ENCODE results near the gene NTNG1.

DNA sequence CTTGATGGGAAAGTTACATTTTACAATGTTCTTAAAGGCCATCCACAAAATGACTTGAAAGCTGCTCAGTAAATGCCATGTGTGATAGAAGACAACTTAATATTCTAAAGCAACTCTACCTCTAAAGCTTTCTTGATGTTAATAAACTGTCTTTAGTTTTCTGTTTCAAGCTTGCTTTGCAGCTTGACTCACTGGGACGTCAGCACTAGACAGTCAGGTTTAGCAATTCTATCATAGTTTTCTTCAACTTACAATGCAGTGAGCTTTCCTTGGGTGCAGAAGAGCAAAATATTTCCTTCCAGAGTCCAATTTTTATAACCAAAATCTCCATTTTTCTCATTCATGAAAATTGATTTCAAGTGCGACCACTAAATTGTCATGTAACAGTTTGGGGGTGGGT is 273.1 kb downstream of the NTNG1 start:
- TF ChIP-seq, protein P1, sequence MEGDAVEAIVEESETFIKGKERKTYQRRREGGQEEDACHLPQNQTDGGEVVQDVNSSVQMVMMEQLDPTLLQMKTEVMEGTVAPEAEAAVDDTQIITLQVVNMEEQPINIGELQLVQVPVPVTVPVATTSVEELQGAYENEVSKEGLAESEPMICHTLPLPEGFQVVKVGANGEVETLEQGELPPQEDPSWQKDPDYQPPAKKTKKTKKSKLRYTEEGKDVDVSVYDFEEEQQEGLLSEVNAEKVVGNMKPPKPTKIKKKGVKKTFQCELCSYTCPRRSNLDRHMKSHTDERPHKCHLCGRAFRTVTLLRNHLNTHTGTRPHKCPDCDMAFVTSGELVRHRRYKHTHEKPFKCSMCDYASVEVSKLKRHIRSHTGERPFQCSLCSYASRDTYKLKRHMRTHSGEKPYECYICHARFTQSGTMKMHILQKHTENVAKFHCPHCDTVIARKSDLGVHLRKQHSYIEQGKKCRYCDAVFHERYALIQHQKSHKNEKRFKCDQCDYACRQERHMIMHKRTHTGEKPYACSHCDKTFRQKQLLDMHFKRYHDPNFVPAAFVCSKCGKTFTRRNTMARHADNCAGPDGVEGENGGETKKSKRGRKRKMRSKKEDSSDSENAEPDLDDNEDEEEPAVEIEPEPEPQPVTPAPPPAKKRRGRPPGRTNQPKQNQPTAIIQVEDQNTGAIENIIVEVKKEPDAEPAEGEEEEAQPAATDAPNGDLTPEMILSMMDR (IDR thresholded peaks at IDR 0.05), result no peak
- no peak for TF ChIP-seq POLR2A (IDR thresholded peaks at IDR 0.05)
- no peak for TF ChIP-seq EP300 (IDR thresholded peaks at IDR 0.05)

Measured in ovary (tissue), 3 donors.